Right ventricle myocardium inferior (tissue), 1 donor: ENCODE measurements around the gene SHROOM1. TPM values are rescaled to one million over a fixed set of nuclear protein-coding genes. Genes with fewer than 3 reads are reported as not detected.

Experiments used
- ATAC-seq: fragments of 200-7000 bp; cut with Tn5 transposase; one replicate; pipeline ENCODE4 v1.9.1; 2020; ENCODE audit warnings: mild to moderate bottlenecking, moderate library complexity
- DNase-seq: peaks from one replicate; pipeline ENCODE4 v3.0.0; 2021; ENCODE audit errors: missing footprints
- intact Hi-C: fragments of 100-400 bp; cut with DNase I; formaldehyde crosslinking; loops from one replicate; pipeline ENCODE4 v1.11.0; 2022
- total RNA-seq: library from RNA; stranded (reverse); fragmentation: NEBNext Ultra II Directional; extraction: Animal tissue kit (Norgen Biotek cat#: 25700); gene quantifications from one replicate; pipeline ENCODE4 v1.2.1, GENCODE V29; 2021
- donor health status: DM: no; HTN: yes; CAD: no; lungs with severe emphysema.

The SHROOM1 gene
- total RNA-seq, 1 donor from 2014 or later: 5.0 TPM

GRCh38 chr5:132790201-132790865 is 40.1 kb downstream of the SHROOM1 start:
- ATAC-seq (no peak), DNase-seq (no peak)
- intact Hi-C loops: no loop called here

- DNase-seq (no peak), ATAC-seq (no peak)
- intact Hi-C loops: no loop called here
Measured at GRCh38 chr5:132788990-132789886, 41.2 kb downstream of the SHROOM1 start.

- ATAC-seq: no peak
- no peak for DNase-seq
- intact Hi-C loops: no loop called here
Measured at GRCh38 chr5:132788508-132788907, 41.9 kb downstream of the SHROOM1 start.

- intact Hi-C loops: no loop called here
- DNase-seq: no peak
- no peak for ATAC-seq
Measured at GRCh38 chr5:132787076-132787475, 43.4 kb downstream of the SHROOM1 start.

- intact Hi-C loops: no loop called here
- ATAC-seq (no peak), DNase-seq (no peak)
Measured at GRCh38 chr5:132785864-132786263, 44.6 kb downstream of the SHROOM1 start.

GRCh38 chr5:132785365-132785764 is 45.1 kb downstream of the SHROOM1 start:
- intact Hi-C loops: no loop called here
- DNase-seq (no peak), ATAC-seq (no peak)

GRCh38 chr5:132782101-132782500 is 48.3 kb downstream of the SHROOM1 start:
- intact Hi-C loops: no loop called here
- DNase-seq (no peak), ATAC-seq (no peak)

GRCh38 chr5:132781029-132781428 is 49.4 kb downstream of the SHROOM1 start:
- intact Hi-C loops: no loop called here
- DNase-seq: no peak
- ATAC-seq: no peak

- ATAC-seq: no peak
- no peak for DNase-seq
- intact Hi-C loops: no loop called here
Measured at GRCh38 chr5:132780577-132780976, 49.9 kb downstream of the SHROOM1 start.

GRCh38 chr5:132779961-132780360 is 50.5 kb downstream of the SHROOM1 start:
- DNase-seq (no peak), ATAC-seq (no peak)
- intact Hi-C loops: loop anchor here (5.0 kb wide), 1 partner anchor 37 kb away; no protein-coding TSS in a partner anchor

- DNase-seq (no peak), ATAC-seq (no peak)
- intact Hi-C loops: loop anchor here (5.0 kb wide), 1 partner anchor 38 kb away; no protein-coding TSS in a partner anchor
Measured at GRCh38 chr5:132778856-132779255, 51.6 kb downstream of the SHROOM1 start.

- ATAC-seq (no peak), DNase-seq (no peak)
- intact Hi-C loops: loop anchor here (5.0 kb wide), 1 partner anchor 39 kb away; no protein-coding TSS in a partner anchor
Measured at GRCh38 chr5:132778129-132778528, 52.3 kb downstream of the SHROOM1 start.

GRCh38 chr5:132777209-132778069 is 53.0 kb downstream of the SHROOM1 start, which contains the start of gene SEPTIN8:
TSS of gene SEPTIN8 (minus strand) at chr5:132777239. CDS start at chr5:132777137, 102 bp downstream.
- ATAC-seq (peak; percentile 62), DNase-seq (peak; percentile 76)
- intact Hi-C loops: loop anchor here (2.0 to 5.0 kb wide), 2 partner anchors 40 to 41 kb away; partner anchors contain the start of gene KIF3A

- ATAC-seq: no peak
- no peak for DNase-seq
- intact Hi-C loops: loop anchor here (2.0 to 5.0 kb wide), 2 partner anchors 40 kb away; partner anchors contain the start of gene KIF3A
Measured at GRCh38 chr5:132776938-132777208, 53.6 kb downstream of the SHROOM1 start.

GRCh38 chr5:132776131-132776937 is 54.1 kb downstream of the SHROOM1 start:
- ATAC-seq (peak; percentile 56), DNase-seq (peak; percentile 65)
- intact Hi-C loops: loop anchor here (2.0 to 5.0 kb wide), 2 partner anchors 40 to 41 kb away; partner anchors contain the start of gene KIF3A

GRCh38 chr5:132775476-132775961 is 54.9 kb downstream of the SHROOM1 start:
- ATAC-seq (no peak), DNase-seq (no peak)
- intact Hi-C loops: loop anchor here (5.0 kb wide), 1 partner anchor 42 kb away; no protein-coding TSS in a partner anchor

GRCh38 chr5:132774896-132775295 is 55.6 kb downstream of the SHROOM1 start:
- ATAC-seq: peak; percentile 32
- intact Hi-C loops: loop anchor here (5.0 kb wide), 1 partner anchor 42 kb away; no protein-coding TSS in a partner anchor
- peak; percentile 56 for DNase-seq

GRCh38 chr5:132774406-132774805 is 56.0 kb downstream of the SHROOM1 start:
- DNase-seq: no peak
- intact Hi-C loops: no loop called here
- no peak for ATAC-seq
